ENCODE results near the gene TOP1.

The TOP1 gene

GRCh38 chr20:41037179-41037578 lies 8.6 kb downstream of the TOP1 start:
- no peak for DNase-seq (ENCODE audit: low read depth in 2 of 2)

DNA sequence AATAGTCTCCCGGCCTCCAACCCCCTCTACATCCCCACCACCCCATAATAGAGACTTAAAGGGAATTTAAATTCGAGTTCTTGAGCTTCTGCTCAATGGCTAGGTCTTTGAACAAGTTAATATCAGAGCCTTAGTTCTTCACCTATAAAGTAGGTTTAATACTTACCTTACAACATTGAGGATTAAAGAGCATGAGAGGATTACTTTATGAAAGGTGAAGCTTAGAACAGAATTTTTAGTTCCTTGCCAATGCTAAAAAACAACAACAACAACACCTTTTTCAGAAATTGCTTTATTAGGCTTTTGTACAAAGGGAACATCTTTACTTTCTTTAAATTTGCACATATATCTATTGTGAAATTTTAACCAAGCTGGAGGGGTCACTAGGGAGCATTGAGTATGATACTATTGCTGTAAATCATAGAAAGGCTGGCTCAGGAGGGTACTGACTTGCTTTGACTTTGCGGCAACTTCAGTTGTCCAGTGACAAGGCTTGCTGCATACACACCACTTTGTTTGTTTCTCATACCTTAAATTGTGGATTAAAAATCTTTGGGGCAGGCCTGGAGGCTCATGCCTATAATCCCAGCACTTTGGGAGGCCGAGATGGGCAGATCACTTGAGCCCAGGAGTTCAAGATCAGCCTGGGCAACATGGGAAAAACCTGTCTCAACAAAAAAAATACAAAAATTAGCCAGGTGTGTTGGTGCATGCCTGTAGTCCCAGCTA lies 9.7 kb downstream of the TOP1 start:
- no peak for DNase-seq (ENCODE audit: low read depth in 2 of 2)

DNA sequence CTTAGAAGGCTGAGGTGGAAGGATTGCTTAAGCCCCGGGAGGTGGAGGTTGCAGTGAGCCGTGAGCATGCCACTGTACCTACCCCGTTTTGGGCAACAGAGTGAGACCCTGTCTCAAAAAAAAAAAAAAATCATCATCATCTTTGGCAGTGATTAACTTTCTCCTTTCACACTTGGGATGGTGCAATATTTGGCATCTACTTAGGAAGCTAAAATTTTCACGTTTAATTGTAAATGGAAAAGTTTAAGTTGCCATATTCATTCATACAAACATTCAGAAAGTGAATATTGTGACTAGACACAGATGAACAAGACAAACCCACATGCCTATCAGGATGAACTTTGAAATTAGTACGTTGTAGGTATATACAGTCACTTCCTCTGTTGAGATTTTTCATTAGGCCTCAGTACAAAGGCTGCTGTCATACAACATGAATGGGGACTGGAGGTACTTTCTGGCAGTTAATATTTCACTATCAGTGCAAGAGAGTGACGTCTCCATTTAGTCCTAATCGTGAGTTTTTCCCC lies 10.3 kb downstream of the TOP1 start:
- no peak for DNase-seq (ENCODE audit: low read depth in 2 of 2)

- no peak for DNase-seq (ENCODE audit: low read depth in 2 of 2)
Measured at GRCh38 chr20:41040855-41041254, 12.2 kb downstream of the TOP1 start.

DNA sequence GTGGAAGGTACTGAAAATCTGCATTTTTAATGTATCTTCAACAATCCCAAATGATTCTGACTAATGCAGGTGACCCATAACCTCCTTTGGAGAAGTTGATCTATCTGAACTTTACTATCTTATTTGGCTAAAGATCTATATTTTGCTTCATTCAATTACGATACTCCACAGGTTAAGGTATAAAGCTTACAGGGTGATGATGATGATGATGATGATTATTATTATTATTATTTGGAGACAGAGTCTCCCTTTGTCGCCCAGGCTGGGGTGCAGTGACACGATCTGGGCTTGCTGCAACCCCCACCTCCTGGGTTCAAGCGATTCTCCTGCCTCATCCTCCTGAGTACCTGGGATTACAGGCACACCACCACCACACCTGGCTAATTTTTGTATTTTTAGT lies 13.1 kb downstream of the TOP1 start:
- no peak for DNase-seq (ENCODE audit: low read depth in 2 of 2)

DNA sequence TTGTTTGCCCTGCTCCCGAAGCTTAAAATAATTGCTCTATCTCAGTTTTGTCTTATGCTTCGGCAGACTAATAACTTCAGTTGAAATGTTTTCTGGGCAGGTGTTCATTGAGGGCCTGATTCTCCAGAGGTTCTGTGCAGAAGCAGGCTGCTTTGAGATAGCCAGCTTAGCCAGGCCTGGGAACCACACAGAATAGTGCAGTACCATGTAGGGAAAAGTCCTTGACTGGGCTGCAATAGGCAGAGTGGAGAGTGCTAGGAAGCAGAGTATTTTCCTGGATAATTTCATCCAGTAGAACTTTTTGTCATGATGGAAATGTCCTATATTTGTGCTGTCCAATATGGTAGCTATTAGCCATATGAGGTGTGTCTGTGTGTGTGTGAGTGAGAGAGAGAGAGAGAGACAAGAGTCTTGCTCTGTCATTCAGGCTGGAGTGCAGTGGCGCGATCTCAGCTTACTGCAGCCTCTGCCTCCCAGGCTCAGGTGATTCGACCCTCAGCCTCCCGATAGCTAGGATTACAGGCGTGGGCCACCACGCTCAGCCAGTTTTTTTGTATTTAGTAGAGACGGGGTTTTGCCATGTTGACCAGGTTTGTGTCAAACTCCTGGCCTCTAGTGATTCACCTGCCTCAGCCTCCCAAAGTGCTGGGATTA lies 15.9 kb downstream of the TOP1 start:
- DNase-seq (ENCODE audit: low read depth in 2 of 2): no peak

GRCh38 chr20:41045671-41046070 lies 17.0 kb downstream of the TOP1 start:
- DNase-seq (ENCODE audit: low read depth in 2 of 2): no peak

DNA sequence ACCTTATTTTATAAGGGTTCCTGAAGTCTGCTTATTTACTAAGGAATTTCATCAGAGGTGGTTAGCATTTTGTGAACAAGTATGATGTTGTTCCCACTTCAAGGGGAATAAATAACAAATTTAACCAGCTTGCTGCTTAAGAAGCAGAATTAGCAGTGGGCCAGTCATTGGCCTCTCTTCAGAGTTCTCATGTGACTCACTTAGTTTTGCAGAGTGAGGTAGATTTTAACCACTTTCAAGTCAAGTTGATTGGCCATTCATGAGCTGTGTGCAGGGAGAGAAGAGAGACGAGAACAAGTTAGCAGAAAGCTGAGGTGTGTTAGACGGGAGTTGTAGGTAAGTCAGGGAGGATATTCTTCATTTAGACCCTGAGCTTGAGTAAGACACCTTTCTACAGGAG lies 18.1 kb downstream of the TOP1 start:
- DNase-seq (ENCODE audit: low read depth in 2 of 2): no peak

DNA sequence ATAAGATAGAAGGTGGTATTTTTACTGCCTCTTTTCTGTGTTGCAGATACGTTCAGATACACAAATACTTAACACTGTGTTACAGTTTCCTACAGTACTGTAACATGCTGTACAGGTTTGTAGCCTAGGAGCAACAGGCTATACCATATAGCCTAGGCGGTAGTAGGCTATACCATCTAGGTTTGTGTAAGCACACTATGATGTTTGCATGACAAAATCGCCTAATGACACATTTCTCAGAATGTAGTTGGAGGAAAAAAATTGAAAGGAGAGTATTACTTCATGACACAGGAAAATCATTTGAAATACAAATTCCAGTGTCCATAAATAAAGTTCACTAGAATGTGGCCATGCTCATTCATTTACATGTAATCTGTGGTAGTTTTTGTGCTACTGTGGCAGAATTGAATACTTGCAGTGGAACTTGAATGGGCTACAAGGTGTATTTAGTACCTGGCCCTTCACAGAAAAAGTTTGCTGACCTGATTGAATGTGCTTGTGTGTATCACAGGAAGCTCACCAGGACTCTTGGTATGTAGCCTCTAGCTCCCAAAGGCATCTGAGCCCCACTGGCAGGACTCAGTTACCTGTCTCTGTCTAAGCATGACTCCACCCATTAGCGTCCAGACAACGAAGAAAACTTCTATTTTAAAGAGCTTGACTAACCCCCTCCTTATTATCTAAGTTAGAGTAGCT lies 18.8 kb downstream of the TOP1 start:
- no peak for DNase-seq (ENCODE audit: low read depth in 2 of 2)

DNA sequence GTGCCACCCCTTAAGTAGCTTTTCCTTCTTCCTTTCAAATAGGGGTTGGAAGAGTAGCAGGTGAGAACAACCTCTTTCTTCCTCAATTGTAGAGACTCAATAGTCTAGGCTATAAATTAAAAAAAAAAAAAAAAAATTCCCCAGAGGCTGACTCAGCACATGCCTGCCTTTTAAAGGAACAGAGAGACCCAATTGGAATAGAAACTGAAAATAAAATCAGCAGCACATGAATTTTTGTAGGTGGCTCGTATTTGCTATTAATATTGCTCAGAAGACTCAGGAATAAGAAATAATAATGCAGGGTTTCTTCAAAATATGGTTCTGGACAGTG lies 19.3 kb downstream of the TOP1 start:
- DNase-seq (ENCODE audit: low read depth in 2 of 2): no peak

DNA sequence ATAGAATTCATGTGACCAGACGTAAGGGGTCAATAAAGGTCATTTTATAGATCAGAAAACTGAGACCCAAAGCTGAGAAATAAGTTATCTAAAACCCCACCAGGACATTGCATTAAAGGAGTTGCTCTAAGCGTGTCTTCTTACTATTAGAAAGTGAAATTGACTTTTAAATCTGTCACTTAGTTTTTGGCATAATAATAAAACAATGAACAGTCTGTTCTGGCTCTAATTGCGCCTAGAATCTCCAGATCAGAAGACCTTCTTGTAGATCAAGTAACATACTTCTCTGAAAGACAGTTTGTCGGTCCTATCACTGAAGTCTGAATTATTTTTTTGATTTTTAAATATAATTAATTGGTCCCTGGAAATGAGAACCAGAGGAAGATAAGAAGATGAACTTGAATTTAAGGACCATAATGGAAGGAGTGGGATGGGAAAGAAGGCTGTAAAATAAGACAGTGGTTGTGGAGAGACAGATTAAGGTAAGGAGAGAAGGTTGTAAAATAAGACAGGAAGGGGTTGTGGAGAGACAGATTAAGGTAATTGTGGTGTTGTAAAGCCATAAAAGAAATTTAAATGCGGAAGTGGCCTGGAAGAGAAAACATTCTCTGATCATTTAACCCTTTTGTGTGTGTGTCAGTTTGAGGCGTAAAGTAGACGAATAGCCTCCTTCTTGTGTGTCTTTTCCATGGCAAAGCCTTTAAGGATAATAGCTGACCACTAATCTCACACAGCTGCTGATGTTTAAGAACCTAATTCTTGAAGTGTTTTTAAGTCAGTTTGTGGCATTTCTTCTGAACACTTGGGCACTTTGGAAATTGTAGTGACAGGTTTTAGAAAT lies 20.1 kb downstream of the TOP1 start:
- DNase-seq (ENCODE audit: low read depth in 2 of 2): no peak

DNA sequence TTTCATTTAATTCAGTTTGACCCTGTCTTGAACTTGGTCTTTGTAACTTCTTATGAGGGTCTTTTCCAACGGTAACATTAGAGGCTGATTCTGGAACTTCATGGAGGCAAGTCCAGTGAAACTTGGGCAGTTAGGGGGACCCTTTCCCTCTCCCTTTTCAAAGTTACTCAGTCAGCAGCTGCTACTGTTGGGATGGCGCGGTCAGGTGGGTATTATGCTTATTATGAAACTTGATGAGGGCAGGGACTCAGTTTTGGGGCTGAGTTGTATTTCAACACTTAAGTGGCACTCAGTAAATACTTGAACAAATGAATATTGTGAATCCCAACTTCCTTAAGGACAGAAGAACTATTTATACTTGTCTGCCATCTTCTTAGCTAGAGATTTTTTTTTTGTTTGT lies 20.8 kb downstream of the TOP1 start:
- DNase-seq (ENCODE audit: low read depth in 2 of 2): no peak

GRCh38 chr20:41050361-41051008 lies 21.9 kb downstream of the TOP1 start:
- no peak for DNase-seq (ENCODE audit: low read depth in 2 of 2)

DNA sequence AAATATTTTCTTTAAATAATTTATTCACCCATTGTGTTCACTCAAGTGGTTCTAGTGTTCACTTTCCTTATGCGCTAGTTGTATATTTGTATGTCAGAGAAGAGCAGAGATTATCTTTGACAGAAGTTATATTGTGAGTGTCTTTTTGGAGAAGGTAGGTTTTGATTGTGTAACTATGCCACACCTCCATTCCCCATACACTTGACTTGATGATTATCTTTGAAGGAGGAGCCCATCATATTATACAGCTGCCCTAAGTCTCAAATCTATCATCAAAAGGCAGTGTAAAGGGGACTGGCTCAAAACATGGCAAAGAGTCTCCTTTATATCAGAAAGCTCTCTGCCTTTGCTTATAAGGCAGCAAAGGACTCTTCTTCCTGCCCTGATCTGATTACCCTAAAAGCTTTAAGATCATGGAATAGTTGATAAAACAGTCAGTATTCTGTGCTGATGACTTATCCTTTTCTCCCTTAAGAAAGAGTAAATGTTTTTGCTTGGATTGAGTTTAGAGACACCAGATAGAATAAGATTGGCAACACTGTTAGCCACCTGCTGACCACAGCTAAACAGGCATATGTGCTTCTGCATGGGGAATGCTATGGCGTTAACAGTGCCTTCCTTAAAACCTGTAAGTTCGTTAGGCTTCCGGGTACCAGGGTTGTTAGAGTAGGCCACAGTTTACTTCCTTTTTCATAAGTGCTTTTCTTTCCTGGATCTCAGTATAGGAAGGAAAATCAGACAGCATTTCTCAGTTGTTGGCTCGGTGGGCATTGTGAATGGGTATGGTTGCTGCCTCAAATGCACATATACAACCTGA lies 22.6 kb downstream of the TOP1 start:
- no peak for DNase-seq (ENCODE audit: low read depth in 2 of 2)

- DNase-seq (ENCODE audit: low read depth in 2 of 2): no peak
Measured at GRCh38 chr20:41052742-41053419, 24.3 kb downstream of the TOP1 start.

DNA sequence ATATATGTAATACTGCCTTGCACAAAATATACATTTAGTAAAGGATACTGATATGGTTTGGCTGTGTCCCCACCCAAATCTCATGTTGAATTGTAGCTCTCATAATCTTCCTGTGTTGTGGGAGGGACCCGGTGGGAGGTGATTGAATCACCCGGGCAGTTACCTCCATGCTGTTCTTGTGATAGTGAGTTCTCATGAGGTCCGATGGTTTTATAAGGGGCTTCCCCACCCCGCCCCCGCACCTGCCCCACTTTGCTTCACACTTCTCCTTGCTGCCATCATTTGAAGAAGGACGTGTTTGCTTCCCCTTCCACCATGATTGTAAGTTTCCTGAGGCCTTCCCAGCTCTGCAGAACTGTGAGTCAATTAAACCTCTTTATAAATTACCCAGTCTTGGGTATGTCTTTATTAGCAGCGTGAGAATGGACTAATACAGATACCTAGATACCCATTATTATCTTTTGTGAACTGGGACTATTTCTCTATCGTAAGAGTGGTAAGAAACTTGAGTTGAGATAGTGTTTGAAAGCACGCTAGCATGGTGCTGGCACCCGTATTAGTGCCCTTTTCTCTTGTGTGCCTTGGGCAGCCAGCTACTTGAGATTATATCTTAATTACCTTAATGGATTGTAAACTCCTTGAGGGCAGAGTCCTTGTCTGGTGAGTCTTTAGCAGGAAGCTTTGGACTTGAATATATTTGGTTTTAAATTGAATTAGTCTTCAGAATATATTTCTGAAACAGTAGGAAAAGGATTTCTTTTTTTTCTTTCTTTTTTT lies 25.6 kb downstream of the TOP1 start:
- DNase-seq (ENCODE audit: low read depth in 2 of 2): no peak

DNA sequence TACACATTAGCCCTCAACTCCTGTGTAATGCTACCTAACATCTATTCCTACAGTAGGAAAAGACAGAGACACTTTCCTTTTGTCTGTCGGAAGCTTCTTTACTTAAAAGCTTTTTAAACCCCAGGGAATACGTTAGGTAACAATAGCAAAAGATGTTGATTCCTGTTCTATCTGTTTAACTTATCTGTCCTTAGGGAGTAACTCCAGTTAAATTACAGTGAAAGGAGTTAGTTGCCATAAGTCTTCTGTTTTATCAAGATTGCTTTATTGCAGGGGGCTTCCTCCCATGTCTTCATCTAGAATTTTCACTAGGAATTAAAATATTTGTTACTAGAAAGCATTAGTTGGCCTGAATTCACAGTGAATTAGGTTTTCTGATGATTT lies 26.2 kb downstream of the TOP1 start:
- no peak for DNase-seq (ENCODE audit: low read depth in 2 of 2)

GRCh38 chr20:41055679-41056078 lies 27.1 kb downstream of the TOP1 start:
- DNase-seq (ENCODE audit: low read depth in 2 of 2): no peak

- DNase-seq (ENCODE audit: low read depth in 2 of 2): peak in 1 of 2 donors; percentile 10
Measured at GRCh38 chr20:41057999-41058673, 29.5 kb downstream of the TOP1 start.

All from stimulated activated CD8-positive, alpha-beta memory T cell treated with anti-CD3 and anti-CD28 coated beads, Interleukin-15, amount 100 ng/mL, for 48 hours (primary cell).